K562 (cell line): Measurements from ENCODE around the gene MAGI1. TPM values are rescaled to one million over a fixed set of nuclear protein-coding genes. Genes with fewer than 3 reads are reported as not detected.

Source experiments
- ATAC-seq: fragments of 200-7000 bp; cut with Tn5 transposase; 3 replicates; pipeline ENCODE4 v1.9.1; 2020; ENCODE audit warnings: moderate library complexity
- BruUV-seq: library from RNA; stranded (reverse); fragments of 400-500 nt; replicated peaks from 2 replicates; lab custom pipeline; 2021; lab: Mats Ljungman, UMichigan
- CTCF ChIA-PET: fragments of 300-600 bp; formaldehyde crosslinking; extraction: SDS; loops from one replicate; lab custom pipeline; 2021; ENCODE audit warnings: low intra/inter-chr PET ratio; lab: Yijun Ruan, JAX
- POLR2A ChIA-PET: fragments of 300-600, 350-650 bp; sonication (Branson Sonifier 250); formaldehyde crosslinking; extraction: SDS; loops from one replicate; lab custom pipeline; 2021; ENCODE audit warnings: antibody characterized with exemption, inconsistent platforms; lab: Yijun Ruan, JAX
- DNase-seq, 4 experiments: peaks; one replicate each; pipeline versions ENCODE4 v3.0.0 to v3.0.0-alpha.2; 2011 to 2018; ENCODE audit warnings: low spot score in 3 of 4, mixed read lengths in 3 of 4; ENCODE audit errors: extremely low read depth in 1 of 4
- FAIRE-seq: peaks from 2 replicates; lab custom pipeline; 2011; peaks lifted over from hg19 to GRCh38; lab: Jason Lieb, UNC
- H2AFZ ChIP-seq: 2 replicates; pipeline ENCODE4 v1.6.0; 2011; ENCODE audit warnings: low read depth, low read length, control low read depth, inconsistent platforms
- H3K27ac ChIP-seq: fragments of 200-600 bp; 3 replicates; pipeline ENCODE4 v1.8.0; 2011; ENCODE audit warnings: low read depth, mild to moderate bottlenecking, control low read depth, inconsistent platforms, low read length, moderate library complexity, mixed read lengths; ENCODE audit errors: extremely low read depth
- H3K27me3 ChIP-seq, 2 experiments: fragments of 300-600 bp in 1 of 2; 2 replicates in 1 of 2; 3 replicates in 1 of 2; pipeline versions ENCODE4 v1.6.0 to v1.8.0; 2011; ENCODE audit warnings: inconsistent platforms in 2 of 2, low read length in 2 of 2, mild to moderate bottlenecking in 1 of 2, mixed read lengths in 1 of 2, moderate library complexity in 1 of 2; ENCODE audit not compliant: control insufficient read depth in 2 of 2, insufficient read depth in 2 of 2
- H3K36me3 ChIP-seq: fragments of 300-600 bp; 3 replicates; pipeline ENCODE4 v1.8.0; 2011; ENCODE audit warnings: mild to moderate bottlenecking, low read length, inconsistent platforms; ENCODE audit not compliant: control insufficient read depth, insufficient read depth
- H3K4me1 ChIP-seq, 2 experiments: fragments of 200-600 bp in 1 of 2; replicated peaks in 1 of 2; 2 replicates in 1 of 2; 3 replicates in 1 of 2; pipeline versions ENCODE4 v1.5.1 to v1.8.0; 2011; ENCODE audit warnings: inconsistent platforms in 2 of 2, low read length in 2 of 2, mild to moderate bottlenecking in 1 of 2, mixed read lengths in 1 of 2, moderate library complexity in 1 of 2; ENCODE audit not compliant: control insufficient read depth in 2 of 2, insufficient read depth in 2 of 2
- H3K4me2 ChIP-seq: 2 replicates; pipeline ENCODE4 v1.6.1; 2011; ENCODE audit warnings: low read length, control low read depth, inconsistent platforms, mixed read lengths; ENCODE audit not compliant: insufficient read depth
- H3K4me3 ChIP-seq: fragments of 200-600 bp; sonication (generic), shearing (Covaris generic); 2 replicates; pipeline ENCODE4 v1.5.1; 2016; ENCODE audit warnings: control low read depth, inconsistent platforms
- H3K79me2 ChIP-seq: fragments of 200-600 bp; 3 replicates; pipeline ENCODE4 v1.8.0; 2011; ENCODE audit warnings: low read length, inconsistent platforms; ENCODE audit not compliant: control insufficient read depth, insufficient read depth
- H3K9ac ChIP-seq, 2 experiments: 2 replicates each; pipeline versions ENCODE4 v1.6.0 to v1.6.1; 2011; ENCODE audit warnings: low read depth in 2 of 2, low read length in 2 of 2, control low read depth in 1 of 2, inconsistent platforms in 1 of 2, mild to moderate bottlenecking in 1 of 2, mixed read lengths in 1 of 2; ENCODE audit not compliant: insufficient read depth in 1 of 2
- H3K9me1 ChIP-seq: one replicate; pipeline ENCODE4 v1.6.0; 2011; ENCODE audit warnings: inconsistent platforms, mild to moderate bottlenecking, low read length, moderate library complexity; ENCODE audit not compliant: control insufficient read depth, insufficient read depth
- H3K9me3 ChIP-seq: replicated peaks from 2 replicates; pipeline ENCODE4 v1.5.1; 2011; ENCODE audit warnings: low read depth, low read length, inconsistent platforms; ENCODE audit not compliant: control insufficient read depth, insufficient read depth
- H4K20me1 ChIP-seq: replicated peaks from 2 replicates; pipeline ENCODE4 v1.6.1; 2011; ENCODE audit warnings: low read length, inconsistent platforms, mixed read lengths; ENCODE audit not compliant: control insufficient read depth, insufficient read depth
- NCOA2 ChIP-seq, 2 experiments: fragments of 450-650 bp; IDR thresholded peaks; 2 replicates each; pipeline ENCODE4 v1.6.1; 2018; ENCODE audit warnings: mild to moderate bottlenecking in 2 of 2, moderate library complexity in 1 of 2; ENCODE audit not compliant: partially characterized antibody in 2 of 2
- NFIC ChIP-seq: fragments of 450-650 bp; IDR thresholded peaks from 2 replicates; pipeline ENCODE4 v1.6.1; 2017; ENCODE audit warnings: mild to moderate bottlenecking, inconsistent platforms
- PRDM10 ChIP-seq: fragments of 450-650 bp; IDR thresholded peaks from 2 replicates; pipeline ENCODE4 v1.6.1; 2018; ENCODE audit not compliant: partially characterized antibody
- ZNF445 ChIP-seq: fragments of 250-450 bp; sonication (Bioruptor Pico); IDR thresholded peaks from 2 replicates; pipeline ENCODE4 v1.4.0; 2020; ENCODE audit warnings: low read depth, mild to moderate bottlenecking, moderate library complexity
- WGBS: fragments of 100-300 bp; shearing (Covaris generic); methylation state at CpG from one replicate; pipeline ENCODE4 v1.1.6; 2016; ENCODE audit warnings: low coverage, mixed read lengths; ENCODE audit not compliant: insufficient coverage; ENCODE audit errors: missing lambda C conversion rate; 5-methylcytosine and 5-hydroxymethylcytosine counted together
- in situ Hi-C: fragments of 300-500 bp; cut with MboI; formaldehyde crosslinking; loops from 4 replicates; pipeline ENCODE4 v1.15.0; 2018; ENCODE audit warnings: inconsistent platforms, mixed read lengths
- intact Hi-C: fragments of 100-400 bp; cut with micrococcal nuclease; formaldehyde crosslinking; loops from 2 replicates; pipeline ENCODE4 v1.14.2; 2022
- polyA plus RNA-seq, 8 experiments: library from polyadenylated mRNA; depleted of rRNA in 4 of 8; stranded (reverse) in 5 of 8; unstranded in 3 of 8; fragments of >200 nt; fragmentation: Nextera tagmentation in 2 of 8; fragmentation: Illumina TruSeq in 1 of 8; extraction: Ambion mirVana in 2 of 8; extraction: Trizol in 1 of 8; gene quantifications; 2 replicates each; pipeline versions ENCODE4 v1.2.1 to v1.2.3, GENCODE V29; 2011 to 2014; ENCODE audit warnings: inconsistent platforms in 1 of 8, missing spikeins in 1 of 8
- total RNA-seq, 7 experiments: library from RNA; depleted of rRNA in 6 of 7; stranded (reverse); fragments of >200 nt in 6 of 7; fragmentation: Illumina TruSeq in 2 of 7; extraction: Trizol in 2 of 7; gene quantifications; 2 replicates each; pipeline versions ENCODE4 v1.2.1 to v1.2.3, GENCODE V29; 2011 to 2021; ENCODE audit warnings: low replicate concordance in 1 of 7
- TF ChIP-seq, protein P1 (sequence below): sonication (generic); formaldehyde crosslinking; IDR thresholded peaks from 2 replicates; pipeline ENCODE4 v1.8.1; 2022; ENCODE audit warnings: missing genetic modification reagents

Gene MAGI1
- total and polyA plus RNA-seq, 9 of the 15 experiments (the other 6 are each of a cell fraction or from before 2014, with no cell fraction given), result 7.8 to 59.4 (median 43.2) TPM

GRCh38 chr3:65526656-65527055 is 512.1 kb downstream of the MAGI1 start (continued):
- no peak for TF ChIP-seq PRDM10
- TF ChIP-seq ZNF445 (CRISPR knock-in tag), result no peak
- no peak for TF ChIP-seq NCOA2 (IDR thresholded peaks at IDR 0.05; ENCODE audit: partially characterized antibody in 2 of 2)

GRCh38 chr3:65524584-65524983 is 514.1 kb downstream of the MAGI1 start:
- Histone ChIP-seq H4K20me1 (no peaks in the 10 kb centered on the region), H3K9me3 (no peaks in the 10 kb centered on the region), H3K27ac (no peak overlapping the region), H3K79me2 (peaks cover 82% of the 10 kb centered on the region), H3K4me1 (peaks cover 0 to 10% of the 10 kb centered on the region in 2 experiments; a peak in 1 of 5 replicates), H3K36me3 (peaks cover 10% of the 10 kb centered on the region; the same call in 1 of the 3 replicates), H3K9ac (no peak overlapping the region), H2AFZ (no peak overlapping the region), H3K4me3 (no peak overlapping the region), H3K27me3 (no peaks in the 10 kb centered on the region), H3K9me1 (no peaks in the 10 kb centered on the region), H3K4me2 (no peak overlapping the region)
- CTCF ChIA-PET, result no interaction called here
- 34% methylated on average over 4 of the region's 4 CpGs for WGBS
- no peak for DNase-seq
- POLR2A ChIA-PET, result no interaction called here
- no peak for FAIRE-seq
- no peak for ATAC-seq
- BruUV-seq, result no TSS peak
- intact Hi-C loops, result no loop called here
- TF ChIP-seq, protein P1, sequence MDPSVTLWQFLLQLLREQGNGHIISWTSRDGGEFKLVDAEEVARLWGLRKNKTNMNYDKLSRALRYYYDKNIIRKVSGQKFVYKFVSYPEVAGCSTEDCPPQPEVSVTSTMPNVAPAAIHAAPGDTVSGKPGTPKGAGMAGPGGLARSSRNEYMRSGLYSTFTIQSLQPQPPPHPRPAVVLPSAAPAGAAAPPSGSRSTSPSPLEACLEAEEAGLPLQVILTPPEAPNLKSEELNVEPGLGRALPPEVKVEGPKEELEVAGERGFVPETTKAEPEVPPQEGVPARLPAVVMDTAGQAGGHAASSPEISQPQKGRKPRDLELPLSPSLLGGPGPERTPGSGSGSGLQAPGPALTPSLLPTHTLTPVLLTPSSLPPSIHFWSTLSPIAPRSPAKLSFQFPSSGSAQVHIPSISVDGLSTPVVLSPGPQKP (CRISPR knock-in tag), result no peak
- peak; percentile 49; the same call in 1 of the 2 replicates for TF ChIP-seq NFIC
- in situ Hi-C loops, result no loop called here
